ENCODE data around the gene TMC5.

The TMC5 gene

DNA sequence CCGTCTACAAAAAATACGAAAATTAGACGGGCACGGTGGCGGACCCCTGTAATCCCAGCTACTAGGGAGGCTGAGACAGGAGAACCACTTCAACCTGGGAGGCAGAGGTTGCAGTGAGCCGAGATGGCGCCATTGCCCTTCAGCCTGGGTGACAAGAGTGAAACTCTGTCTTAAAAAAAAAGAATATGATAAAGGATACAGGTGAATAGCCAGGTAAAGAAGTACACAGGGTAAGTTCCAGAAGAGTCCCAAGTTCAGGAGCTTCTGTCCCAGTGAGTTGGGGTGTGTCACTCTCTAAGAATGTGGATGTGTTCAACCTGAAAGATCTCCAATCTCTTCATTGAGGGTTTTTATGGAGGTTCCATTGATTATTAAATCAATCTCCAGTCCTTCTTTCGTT is 6.8 kb downstream of the TMC5 start:
- DNase-seq (ENCODE audit: extremely low read depth, low read depth): no peak
- TF ChIP-seq, protein P1, sequence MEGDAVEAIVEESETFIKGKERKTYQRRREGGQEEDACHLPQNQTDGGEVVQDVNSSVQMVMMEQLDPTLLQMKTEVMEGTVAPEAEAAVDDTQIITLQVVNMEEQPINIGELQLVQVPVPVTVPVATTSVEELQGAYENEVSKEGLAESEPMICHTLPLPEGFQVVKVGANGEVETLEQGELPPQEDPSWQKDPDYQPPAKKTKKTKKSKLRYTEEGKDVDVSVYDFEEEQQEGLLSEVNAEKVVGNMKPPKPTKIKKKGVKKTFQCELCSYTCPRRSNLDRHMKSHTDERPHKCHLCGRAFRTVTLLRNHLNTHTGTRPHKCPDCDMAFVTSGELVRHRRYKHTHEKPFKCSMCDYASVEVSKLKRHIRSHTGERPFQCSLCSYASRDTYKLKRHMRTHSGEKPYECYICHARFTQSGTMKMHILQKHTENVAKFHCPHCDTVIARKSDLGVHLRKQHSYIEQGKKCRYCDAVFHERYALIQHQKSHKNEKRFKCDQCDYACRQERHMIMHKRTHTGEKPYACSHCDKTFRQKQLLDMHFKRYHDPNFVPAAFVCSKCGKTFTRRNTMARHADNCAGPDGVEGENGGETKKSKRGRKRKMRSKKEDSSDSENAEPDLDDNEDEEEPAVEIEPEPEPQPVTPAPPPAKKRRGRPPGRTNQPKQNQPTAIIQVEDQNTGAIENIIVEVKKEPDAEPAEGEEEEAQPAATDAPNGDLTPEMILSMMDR (IDR thresholded peaks at IDR 0.05; ENCODE audit: low read depth, low read length, missing control alignments): no peak
- no peak overlapping the region for H3K4me3 ChIP-seq (replicated peaks; ENCODE audit: low read depth, low read length)

GRCh38 chr16:19430345-19430744 is 12.7 kb downstream of the TMC5 start:
- H3K4me3 ChIP-seq (replicated peaks; ENCODE audit: low read depth, low read length): no peak overlapping the region
- DNase-seq (ENCODE audit: extremely low read depth, low read depth): no peak
- TF ChIP-seq, protein P1 (IDR thresholded peaks at IDR 0.05; ENCODE audit: low read depth, low read length, missing control alignments): no peak

DNA sequence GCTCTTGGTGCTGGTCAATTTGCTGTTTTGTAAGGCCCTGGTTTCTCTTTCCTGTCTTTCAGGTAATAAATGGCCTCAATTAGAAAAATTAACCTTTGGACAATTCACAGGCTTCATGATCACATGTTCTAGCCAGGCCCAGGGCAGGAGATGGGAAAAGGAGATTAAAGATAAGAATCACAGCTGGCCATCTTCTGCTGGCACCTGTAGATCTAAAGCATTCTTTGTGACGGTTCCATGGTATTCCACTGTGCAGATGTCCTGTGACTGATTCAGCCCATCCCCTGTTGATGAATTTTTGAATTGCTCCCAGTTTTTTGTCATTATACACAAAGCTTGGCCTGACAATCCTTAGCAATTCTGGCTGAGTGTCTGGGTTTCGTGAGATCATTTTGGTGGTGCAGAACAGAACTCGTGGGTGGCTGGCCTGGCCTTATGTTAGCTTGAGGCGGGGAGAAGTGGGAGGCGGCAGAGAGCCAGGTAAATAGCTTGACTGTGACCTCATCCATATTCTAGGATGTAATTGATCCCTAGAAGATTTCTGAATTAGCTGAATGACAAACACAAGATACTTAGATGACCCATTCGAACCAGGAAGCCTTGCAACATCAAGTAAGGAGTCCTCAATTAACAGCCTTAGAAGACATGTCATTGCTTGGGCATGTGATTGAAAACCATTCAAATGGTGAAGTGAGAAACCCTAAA is 14.1 kb downstream of the TMC5 start:
- H3K4me3 ChIP-seq (replicated peaks; ENCODE audit: low read depth, low read length): no peak overlapping the region
- TF ChIP-seq, protein P1 (IDR thresholded peaks at IDR 0.05; ENCODE audit: low read depth, low read length, missing control alignments): no peak
- DNase-seq (ENCODE audit: extremely low read depth, low read depth): no peak

GRCh38 chr16:19432429-19432828 is 14.7 kb downstream of the TMC5 start:
- TF ChIP-seq, protein P1 (IDR thresholded peaks at IDR 0.05; ENCODE audit: low read depth, low read length, missing control alignments): no peak
- no peak overlapping the region for H3K4me3 ChIP-seq (replicated peaks; ENCODE audit: low read depth, low read length)
- DNase-seq (ENCODE audit: extremely low read depth, low read depth): no peak

- TF ChIP-seq, protein P1 (IDR thresholded peaks at IDR 0.05; ENCODE audit: low read depth, low read length, missing control alignments): no peak
- no peak overlapping the region for H3K4me3 ChIP-seq (replicated peaks; ENCODE audit: low read depth, low read length)
- no peak for DNase-seq (ENCODE audit: extremely low read depth, low read depth)
Measured at GRCh38 chr16:19434584-19434983, 16.9 kb downstream of the TMC5 start.

DNA sequence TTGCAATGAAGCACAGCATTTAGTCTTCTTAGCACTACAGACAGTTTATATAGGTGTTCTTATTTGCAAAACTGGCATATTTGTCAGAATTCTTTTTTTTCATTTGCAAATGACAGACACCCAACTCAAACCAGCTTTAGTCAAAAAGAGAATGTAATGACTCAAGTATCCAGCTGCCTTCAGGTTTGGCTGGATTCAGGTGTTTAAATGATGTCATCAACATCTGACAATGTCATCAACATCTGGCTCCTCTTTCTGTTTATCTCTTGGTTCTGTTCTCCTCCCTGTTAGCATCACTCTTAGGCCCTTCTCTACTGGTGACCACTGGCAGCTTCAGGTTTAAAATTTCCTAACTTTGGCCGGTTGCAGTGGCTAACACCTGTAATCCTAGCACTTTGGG is 18.9 kb downstream of the TMC5 start:
- no peak for DNase-seq (ENCODE audit: extremely low read depth, low read depth)
- TF ChIP-seq, protein P1 (IDR thresholded peaks at IDR 0.05; ENCODE audit: low read depth, low read length, missing control alignments): no peak
- H3K4me3 ChIP-seq (replicated peaks; ENCODE audit: low read depth, low read length): no peak overlapping the region

GRCh38 chr16:19437280-19437679 is 19.6 kb downstream of the TMC5 start:
- no peak for DNase-seq (ENCODE audit: extremely low read depth, low read depth)
- TF ChIP-seq, protein P1 (IDR thresholded peaks at IDR 0.05; ENCODE audit: low read depth, low read length, missing control alignments): no peak
- H3K4me3 ChIP-seq (replicated peaks; ENCODE audit: low read depth, low read length): no peak overlapping the region
